Caco-2 (cell line): Measurements from ENCODE around the gene GNPTAB. TPM values are rescaled to one million over a fixed set of nuclear protein-coding genes. Genes with fewer than 3 reads are reported as not detected.

Experiments used
- BruUV-seq: library from RNA; stranded (reverse); fragments of 400-500 nt; replicated peaks from 2 replicates; lab custom pipeline; 2021; lab: Mats Ljungman, UMichigan
- CTCF ChIA-PET: fragments of 300-600 bp; sonication (Branson Sonifier 250); formaldehyde crosslinking; loops from one replicate; lab custom pipeline; 2022; ENCODE audit warnings: antibody characterized with exemption; lab: Charles Lee
- POLR2A ChIA-PET: fragments of 300-600 bp; sonication (Branson Sonifier 250); formaldehyde crosslinking; loops from one replicate; lab custom pipeline; 2022; ENCODE audit warnings: antibody characterized with exemption; lab: Charles Lee
- DNase-seq, 2 experiments: peaks; one replicate each; pipeline versions ENCODE4 v3.0.0 to v3.0.0-alpha.2; 2020 to 2022
- H3K27me3 ChIP-seq: replicated peaks from 2 replicates; pipeline ENCODE4 v1.6.0; 2011; ENCODE audit warnings: low read length; ENCODE audit not compliant: control insufficient read depth, insufficient read depth
- H3K36me3 ChIP-seq: 2 replicates; pipeline ENCODE4 v1.5.1; 2011; ENCODE audit warnings: low read length; ENCODE audit not compliant: control insufficient read depth, insufficient read depth
- H3K4me1 ChIP-seq: fragments of 250-450 bp; sonication (Bioruptor Pico); 2 replicates; pipeline ENCODE4 v1.5.1; 2020; ENCODE audit warnings: mild to moderate bottlenecking
- H3K4me3 ChIP-seq: 2 replicates; pipeline ENCODE4 v1.5.1; 2011; ENCODE audit warnings: low read depth, mild to moderate bottlenecking, control low read depth, low read length
- H3K9me3 ChIP-seq: fragments of 250-450 bp; sonication (Bioruptor Pico); 2 replicates; pipeline ENCODE4 v1.5.1; 2020; ENCODE audit warnings: mild to moderate bottlenecking, moderate library complexity
- H3K27ac Mint-ChIP-seq: one replicate; pipeline ENCODE4 v1.8.0; 2022; ENCODE audit warnings: mixed read lengths; ENCODE audit not compliant: unreplicated experiment
- H3K27me3 Mint-ChIP-seq: one replicate; pipeline ENCODE4 v1.8.0; 2022; ENCODE audit warnings: mixed read lengths; ENCODE audit not compliant: insufficient read depth, unreplicated experiment
- H3K36me3 Mint-ChIP-seq: one replicate; pipeline ENCODE4 v1.8.0; 2022; ENCODE audit warnings: mild to moderate bottlenecking, mixed read lengths; ENCODE audit not compliant: insufficient read depth, unreplicated experiment
- H3K4me1 Mint-ChIP-seq: one replicate; pipeline ENCODE4 v1.8.0; 2022; ENCODE audit warnings: low read depth, mixed read lengths; ENCODE audit not compliant: unreplicated experiment
- H3K4me3 Mint-ChIP-seq: one replicate; pipeline ENCODE4 v1.8.0; 2022; ENCODE audit warnings: mild to moderate bottlenecking, moderate library complexity, mixed read lengths; ENCODE audit not compliant: unreplicated experiment
- H3K9me3 Mint-ChIP-seq: one replicate; pipeline ENCODE4 v1.8.0; 2022; ENCODE audit warnings: mixed read lengths; ENCODE audit not compliant: unreplicated experiment
- intact Hi-C: fragments of 100-400 bp; cut with micrococcal nuclease; formaldehyde crosslinking; loops from one replicate; pipeline ENCODE4 v1.10.0; 2022; ENCODE audit not compliant: unreplicated experiment
- total RNA-seq: library from RNA; stranded (reverse); gene quantifications from 2 replicates; pipeline ENCODE4 v1.2.3, GENCODE V29; 2022
- TF ChIP-seq, protein P1 (sequence below), 2 experiments: fragments of 200-600 bp in 1 of 2; IDR thresholded peaks; 1 replicate in 1 of 2; 2 replicates in 1 of 2; pipeline versions ENCODE4 v1.5.1 to v1.8.0; 2011 to 2022; ENCODE audit warnings: antibody characterized with exemption in 1 of 2, control low read depth in 1 of 2, inconsistent platforms in 1 of 2, low read depth in 1 of 2, low read length in 1 of 2, mild to moderate bottlenecking in 1 of 2, moderate library complexity in 1 of 2; ENCODE audit not compliant: insufficient read depth in 1 of 2, severe bottlenecking in 1 of 2, unreplicated experiment in 1 of 2

GNPTAB gene
- total RNA-seq, 1 experiment from 2014 or later, result 39.1 TPM

- no TSS peak for BruUV-seq
- no peaks in the 10 kb centered on the region for H3K27me3 ChIP-seq
- ChIA-PET CTCF (interaction anchor here (0.7 to 1.8 kb wide), 3 partner anchors 14 to 314 kb away, joined by 3 to 6 read pairs (median 3); no protein-coding TSS in a partner anchor), POLR2A (interaction anchor here (0.7 to 1.0 kb wide), 2 partner anchors 15 to 27 kb away, joined by 3 read pairs; no protein-coding TSS in a partner anchor)
- peaks cover 33% of the 10 kb centered on the region for H3K36me3 Mint-ChIP-seq
- no peaks in the 10 kb centered on the region for H3K9me3 Mint-ChIP-seq
- intact Hi-C loops, result loop anchor here (1.0 kb wide), 1 partner anchor 30 kb away; no protein-coding TSS in a partner anchor
- TF ChIP-seq, protein P1, sequence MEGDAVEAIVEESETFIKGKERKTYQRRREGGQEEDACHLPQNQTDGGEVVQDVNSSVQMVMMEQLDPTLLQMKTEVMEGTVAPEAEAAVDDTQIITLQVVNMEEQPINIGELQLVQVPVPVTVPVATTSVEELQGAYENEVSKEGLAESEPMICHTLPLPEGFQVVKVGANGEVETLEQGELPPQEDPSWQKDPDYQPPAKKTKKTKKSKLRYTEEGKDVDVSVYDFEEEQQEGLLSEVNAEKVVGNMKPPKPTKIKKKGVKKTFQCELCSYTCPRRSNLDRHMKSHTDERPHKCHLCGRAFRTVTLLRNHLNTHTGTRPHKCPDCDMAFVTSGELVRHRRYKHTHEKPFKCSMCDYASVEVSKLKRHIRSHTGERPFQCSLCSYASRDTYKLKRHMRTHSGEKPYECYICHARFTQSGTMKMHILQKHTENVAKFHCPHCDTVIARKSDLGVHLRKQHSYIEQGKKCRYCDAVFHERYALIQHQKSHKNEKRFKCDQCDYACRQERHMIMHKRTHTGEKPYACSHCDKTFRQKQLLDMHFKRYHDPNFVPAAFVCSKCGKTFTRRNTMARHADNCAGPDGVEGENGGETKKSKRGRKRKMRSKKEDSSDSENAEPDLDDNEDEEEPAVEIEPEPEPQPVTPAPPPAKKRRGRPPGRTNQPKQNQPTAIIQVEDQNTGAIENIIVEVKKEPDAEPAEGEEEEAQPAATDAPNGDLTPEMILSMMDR (IDR thresholded peaks at IDR 0.05; ENCODE audit: insufficient read depth in 1 of 2, low read depth in 1 of 2, low read length in 1 of 2, severe bottlenecking in 1 of 2, unreplicated experiment in 1 of 2), result no peak
- no peaks in the 10 kb centered on the region for H3K9me3 ChIP-seq
- peak overlapping the region; percentile 84 for H3K27ac Mint-ChIP-seq
- no peaks in the 10 kb centered on the region for H3K36me3 ChIP-seq
- H3K27me3 Mint-ChIP-seq, result no peaks in the 10 kb centered on the region
- H3K4me3 ChIP-seq, result peak overlapping the region; percentile 95
- H3K4me1 ChIP-seq, result no peaks in the 10 kb centered on the region
- H3K4me3 Mint-ChIP-seq, result peak overlapping the region; percentile 96
- H3K4me1 Mint-ChIP-seq, result peaks cover 6% of the 10 kb centered on the region
- DNase-seq, result peak in 1 of 2 experiments; percentile 42
Observed at GRCh38 chr12:101877806-101878242, 47.1 kb upstream of the GNPTAB start.

GRCh38 chr12:101876861-101877805 is 46.4 kb upstream of the GNPTAB start, which contains the start of gene DRAM1:
Gene DRAM1 (plus strand): TSS chr12:101877580. CDS start chr12:101877790, 210 bp downstream.
- BruUV-seq, result no TSS peak
- peak within 1 kb of the TSS; percentile 84 for H3K27ac Mint-ChIP-seq

More at GRCh38 chr12:101876861-101877805, 46.4 kb upstream of the GNPTAB start, which contains the start of gene DRAM1:
- intact Hi-C loops, result no loop called here
- TF ChIP-seq, protein P1 (IDR thresholded peaks at IDR 0.05; ENCODE audit: insufficient read depth in 1 of 2, low read depth in 1 of 2, low read length in 1 of 2, severe bottlenecking in 1 of 2, unreplicated experiment in 1 of 2), result peak in 1 of 2 experiments; percentile 37
- H3K36me3 ChIP-seq, result no peaks in the 10 kb centered on the region
- Mint-ChIP-seq H3K27me3 (no peaks in the 10 kb centered on the region), H3K4me3 (peak within 1 kb of the TSS; percentile 96), H3K36me3 (peaks cover 31% of the 10 kb centered on the region), H3K4me1 (peaks cover 6% of the 10 kb centered on the region), H3K9me3 (no peaks in the 10 kb centered on the region)
- H3K27me3 ChIP-seq, result no peaks in the 10 kb centered on the region
- POLR2A ChIA-PET, result interaction anchor here (0.7 to 1.0 kb wide), 2 partner anchors 14 to 28 kb away, joined by 3 read pairs; no protein-coding TSS in a partner anchor
- CTCF ChIA-PET, result interaction anchor here (0.7 to 1.8 kb wide), 3 partner anchors 14 to 313 kb away, joined by 3 to 6 read pairs (median 3); no protein-coding TSS in a partner anchor
- H3K9me3 ChIP-seq, result no peaks in the 10 kb centered on the region
- H3K4me1 ChIP-seq, result no peaks in the 10 kb centered on the region
- peak within 1 kb of the TSS; percentile 95 for H3K4me3 ChIP-seq
- DNase-seq, result peak; percentile 91 to 95
